Smooth muscle cell of the brain vasculature (primary cell): ENCODE data around the gene KCNJ2.

ENCODE experiments used
- DNase-seq: peaks from one replicate; pipeline ENCODE4 v3.0.0-alpha.2; 2012; ENCODE audit warnings: low read depth, low spot score

KCNJ2 gene

GRCh38 chr17:70158591-70158990, 10.7 kb upstream of the KCNJ2 start:
- no peak for DNase-seq

GRCh38 chr17:70159980-70160379, 9.4 kb upstream of the KCNJ2 start:
- DNase-seq, result no peak

- no peak for DNase-seq
Observed at GRCh38 chr17:70161519-70161918, 7.8 kb upstream of the KCNJ2 start.

GRCh38 chr17:70165383-70165782, 3.9 kb upstream of the KCNJ2 start:
- DNase-seq, result no peak

- DNase-seq, result no peak
Observed at GRCh38 chr17:70166615-70167014, 2.7 kb upstream of the KCNJ2 start.

GRCh38 chr17:70168044-70168976, 1.0 kb upstream of the KCNJ2 start:
- DNase-seq, result no peak

GRCh38 chr17:70169709-70170597, 621 bp downstream of the KCNJ2 start:
- no peak for DNase-seq

- no peak for DNase-seq
Observed at GRCh38 chr17:70171159-70171558, 1.8 kb downstream of the KCNJ2 start.

- DNase-seq, result no peak
Observed at GRCh38 chr17:70172449-70172848, 3.1 kb downstream of the KCNJ2 start.

- DNase-seq, result no peak
Observed at GRCh38 chr17:70172923-70173322, 3.6 kb downstream of the KCNJ2 start.

- DNase-seq, result no peak
Observed at GRCh38 chr17:70173681-70174080, 4.3 kb downstream of the KCNJ2 start.

GRCh38 chr17:70181376-70181775, 12.0 kb downstream of the KCNJ2 start:
- no peak for DNase-seq

- no peak for DNase-seq
Observed at GRCh38 chr17:70181866-70182265, 12.5 kb downstream of the KCNJ2 start.

GRCh38 chr17:70183508-70183907, 14.2 kb downstream of the KCNJ2 start:
- no peak for DNase-seq

GRCh38 chr17:70184207-70184606, 14.9 kb downstream of the KCNJ2 start:
- no peak for DNase-seq

GRCh38 chr17:70184770-70185169, 15.4 kb downstream of the KCNJ2 start:
- DNase-seq, result no peak

GRCh38 chr17:70185285-70185684, 16.0 kb downstream of the KCNJ2 start:
- DNase-seq, result no peak

- no peak for DNase-seq
Observed at GRCh38 chr17:70187383-70187782, 18.1 kb downstream of the KCNJ2 start.

GRCh38 chr17:70190959-70191805, 21.9 kb downstream of the KCNJ2 start:
- no peak for DNase-seq

- DNase-seq, result no peak
Observed at GRCh38 chr17:70195091-70195490, 25.8 kb downstream of the KCNJ2 start.

- no peak for DNase-seq
Observed at GRCh38 chr17:70201872-70202419, 32.6 kb downstream of the KCNJ2 start.
